Caco-2 (cell line): ENCODE measurements around the gene SELENON. TPM values are rescaled to one million over a fixed set of nuclear protein-coding genes. Genes with fewer than 3 reads are reported as not detected.

Source experiments
- BruUV-seq: library from RNA; stranded (reverse); fragments of 400-500 nt; replicated peaks from 2 replicates; lab custom pipeline; 2021; lab: Mats Ljungman, UMichigan
- CTCF ChIA-PET: fragments of 300-600 bp; sonication (Branson Sonifier 250); formaldehyde crosslinking; loops from one replicate; lab custom pipeline; 2022; ENCODE audit warnings: antibody characterized with exemption; lab: Charles Lee
- POLR2A ChIA-PET: fragments of 300-600 bp; sonication (Branson Sonifier 250); formaldehyde crosslinking; loops from one replicate; lab custom pipeline; 2022; ENCODE audit warnings: antibody characterized with exemption; lab: Charles Lee
- DNase-seq, 2 experiments: peaks; one replicate each; pipeline versions ENCODE4 v3.0.0 to v3.0.0-alpha.2; 2020 to 2022
- H3K27me3 ChIP-seq: replicated peaks from 2 replicates; pipeline ENCODE4 v1.6.0; 2011; ENCODE audit warnings: low read length; ENCODE audit not compliant: control insufficient read depth, insufficient read depth
- H3K36me3 ChIP-seq: 2 replicates; pipeline ENCODE4 v1.5.1; 2011; ENCODE audit warnings: low read length; ENCODE audit not compliant: control insufficient read depth, insufficient read depth
- H3K4me1 ChIP-seq: fragments of 250-450 bp; sonication (Bioruptor Pico); 2 replicates; pipeline ENCODE4 v1.5.1; 2020; ENCODE audit warnings: mild to moderate bottlenecking
- H3K4me3 ChIP-seq: 2 replicates; pipeline ENCODE4 v1.5.1; 2011; ENCODE audit warnings: low read depth, mild to moderate bottlenecking, control low read depth, low read length
- H3K9me3 ChIP-seq: fragments of 250-450 bp; sonication (Bioruptor Pico); 2 replicates; pipeline ENCODE4 v1.5.1; 2020; ENCODE audit warnings: mild to moderate bottlenecking, moderate library complexity
- H3K27ac Mint-ChIP-seq: one replicate; pipeline ENCODE4 v1.8.0; 2022; ENCODE audit warnings: mixed read lengths; ENCODE audit not compliant: unreplicated experiment
- H3K27me3 Mint-ChIP-seq: one replicate; pipeline ENCODE4 v1.8.0; 2022; ENCODE audit warnings: mixed read lengths; ENCODE audit not compliant: insufficient read depth, unreplicated experiment
- H3K36me3 Mint-ChIP-seq: one replicate; pipeline ENCODE4 v1.8.0; 2022; ENCODE audit warnings: mild to moderate bottlenecking, mixed read lengths; ENCODE audit not compliant: insufficient read depth, unreplicated experiment
- H3K4me1 Mint-ChIP-seq: one replicate; pipeline ENCODE4 v1.8.0; 2022; ENCODE audit warnings: low read depth, mixed read lengths; ENCODE audit not compliant: unreplicated experiment
- H3K4me3 Mint-ChIP-seq: one replicate; pipeline ENCODE4 v1.8.0; 2022; ENCODE audit warnings: mild to moderate bottlenecking, moderate library complexity, mixed read lengths; ENCODE audit not compliant: unreplicated experiment
- H3K9me3 Mint-ChIP-seq: one replicate; pipeline ENCODE4 v1.8.0; 2022; ENCODE audit warnings: mixed read lengths; ENCODE audit not compliant: unreplicated experiment
- intact Hi-C: fragments of 100-400 bp; cut with micrococcal nuclease; formaldehyde crosslinking; loops from one replicate; pipeline ENCODE4 v1.10.0; 2022; ENCODE audit not compliant: unreplicated experiment
- total RNA-seq: library from RNA; stranded (reverse); gene quantifications from 2 replicates; pipeline ENCODE4 v1.2.3, GENCODE V29; 2022
- TF ChIP-seq, protein P1 (sequence below), 2 experiments: fragments of 200-600 bp in 1 of 2; IDR thresholded peaks; 1 replicate in 1 of 2; 2 replicates in 1 of 2; pipeline versions ENCODE4 v1.5.1 to v1.8.0; 2011 to 2022; ENCODE audit warnings: antibody characterized with exemption in 1 of 2, control low read depth in 1 of 2, inconsistent platforms in 1 of 2, low read depth in 1 of 2, low read length in 1 of 2, mild to moderate bottlenecking in 1 of 2, moderate library complexity in 1 of 2; ENCODE audit not compliant: insufficient read depth in 1 of 2, severe bottlenecking in 1 of 2, unreplicated experiment in 1 of 2

The SELENON gene
- total RNA-seq, 1 experiment from 2014 or later: 58.3 TPM

DNA sequence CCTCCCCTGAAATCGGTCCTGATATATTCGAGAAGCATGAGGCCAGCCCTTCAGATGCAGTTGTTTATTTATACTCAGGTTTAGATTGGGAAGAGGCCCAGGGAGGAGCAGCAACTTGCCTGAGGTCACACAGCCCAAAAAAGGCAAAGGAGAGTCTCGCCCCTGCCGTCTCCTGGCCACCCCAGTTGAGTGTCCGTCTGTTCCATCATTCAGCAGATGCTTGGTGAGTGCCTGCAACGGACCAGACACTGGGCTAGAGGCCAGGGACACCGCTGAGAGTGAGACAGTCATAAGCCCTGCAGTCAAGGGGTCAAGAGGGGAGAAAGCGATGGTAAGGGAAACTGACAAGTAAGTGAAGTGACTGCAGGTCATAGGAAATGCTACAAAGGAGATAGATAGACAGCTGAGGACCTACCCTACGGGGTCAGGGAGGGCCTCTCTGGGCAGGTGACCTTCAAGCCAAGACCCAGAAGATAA lies 15.4 kb upstream of the SELENON start:
- Mint-ChIP-seq H3K27ac (no peak overlapping the region), H3K9me3 (no peaks in the 10 kb centered on the region), H3K4me1 (peaks cover 7% of the 10 kb centered on the region), H3K36me3 (no peaks in the 10 kb centered on the region), H3K27me3 (no peaks in the 10 kb centered on the region), H3K4me3 (no peak overlapping the region)
- intact Hi-C loops: no loop called here
- Histone ChIP-seq H3K4me3 (no peak overlapping the region), H3K4me1 (peaks cover 15% of the 10 kb centered on the region), H3K27me3 (no peaks in the 10 kb centered on the region), H3K36me3 (no peaks in the 10 kb centered on the region), H3K9me3 (no peaks in the 10 kb centered on the region)
- CTCF ChIA-PET: no interaction called here
- POLR2A ChIA-PET: no interaction called here
- TF ChIP-seq, protein P1, sequence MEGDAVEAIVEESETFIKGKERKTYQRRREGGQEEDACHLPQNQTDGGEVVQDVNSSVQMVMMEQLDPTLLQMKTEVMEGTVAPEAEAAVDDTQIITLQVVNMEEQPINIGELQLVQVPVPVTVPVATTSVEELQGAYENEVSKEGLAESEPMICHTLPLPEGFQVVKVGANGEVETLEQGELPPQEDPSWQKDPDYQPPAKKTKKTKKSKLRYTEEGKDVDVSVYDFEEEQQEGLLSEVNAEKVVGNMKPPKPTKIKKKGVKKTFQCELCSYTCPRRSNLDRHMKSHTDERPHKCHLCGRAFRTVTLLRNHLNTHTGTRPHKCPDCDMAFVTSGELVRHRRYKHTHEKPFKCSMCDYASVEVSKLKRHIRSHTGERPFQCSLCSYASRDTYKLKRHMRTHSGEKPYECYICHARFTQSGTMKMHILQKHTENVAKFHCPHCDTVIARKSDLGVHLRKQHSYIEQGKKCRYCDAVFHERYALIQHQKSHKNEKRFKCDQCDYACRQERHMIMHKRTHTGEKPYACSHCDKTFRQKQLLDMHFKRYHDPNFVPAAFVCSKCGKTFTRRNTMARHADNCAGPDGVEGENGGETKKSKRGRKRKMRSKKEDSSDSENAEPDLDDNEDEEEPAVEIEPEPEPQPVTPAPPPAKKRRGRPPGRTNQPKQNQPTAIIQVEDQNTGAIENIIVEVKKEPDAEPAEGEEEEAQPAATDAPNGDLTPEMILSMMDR (IDR thresholded peaks at IDR 0.05; ENCODE audit: insufficient read depth in 1 of 2, low read depth in 1 of 2, low read length in 1 of 2, severe bottlenecking in 1 of 2, unreplicated experiment in 1 of 2): no peak
- BruUV-seq: no TSS peak
- no peak for DNase-seq

DNA sequence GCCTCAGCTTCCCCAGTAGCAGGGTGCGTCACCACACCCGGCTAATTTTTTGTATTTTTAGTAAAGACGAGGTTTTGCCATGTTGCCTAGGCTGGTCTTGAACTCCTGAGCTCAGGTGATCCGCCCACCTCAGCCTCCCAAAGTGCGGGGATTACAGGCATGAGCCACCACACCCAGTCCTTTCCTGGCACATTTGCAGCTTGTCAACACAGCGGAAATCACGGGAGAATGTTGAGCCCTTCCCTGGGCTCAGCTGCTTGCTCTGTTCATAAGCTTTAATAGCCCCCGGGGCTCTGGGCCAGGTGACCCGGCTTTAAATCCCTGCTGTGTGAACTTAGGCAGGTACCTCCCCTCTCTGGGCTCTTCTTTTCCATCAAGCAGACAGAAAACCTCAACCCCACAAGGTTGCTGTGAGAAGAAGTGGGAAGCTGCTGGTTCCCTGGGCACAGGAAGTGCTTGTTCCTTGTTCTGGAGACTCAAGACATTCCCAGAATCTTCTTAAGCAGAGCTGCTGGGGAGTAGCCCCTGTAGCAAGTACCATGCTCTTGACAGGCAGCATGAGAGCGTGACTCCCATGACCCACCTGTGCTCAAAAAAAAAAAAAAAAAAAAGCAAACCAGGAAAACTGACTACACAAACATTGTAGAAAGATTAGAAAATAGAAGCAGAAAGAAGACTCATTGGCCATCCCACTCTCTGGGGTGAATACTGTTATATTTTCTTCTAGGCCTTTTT lies 14.5 kb upstream of the SELENON start:
- no peak overlapping the region for H3K27ac Mint-ChIP-seq
- intact Hi-C loops: no loop called here
- Histone ChIP-seq H3K4me3 (no peak overlapping the region), H3K9me3 (no peaks in the 10 kb centered on the region), H3K36me3 (no peaks in the 10 kb centered on the region), H3K4me1 (peaks cover 6% of the 10 kb centered on the region), H3K27me3 (no peaks in the 10 kb centered on the region)
- TF ChIP-seq, protein P1 (IDR thresholded peaks at IDR 0.05; ENCODE audit: insufficient read depth in 1 of 2, low read depth in 1 of 2, low read length in 1 of 2, severe bottlenecking in 1 of 2, unreplicated experiment in 1 of 2): no peak
- H3K9me3 Mint-ChIP-seq: no peaks in the 10 kb centered on the region
- no peak overlapping the region for H3K4me3 Mint-ChIP-seq
- H3K4me1 Mint-ChIP-seq: peaks cover 7% of the 10 kb centered on the region
- H3K27me3 Mint-ChIP-seq: no peaks in the 10 kb centered on the region
- BruUV-seq: no TSS peak
- no peaks in the 10 kb centered on the region for H3K36me3 Mint-ChIP-seq
- POLR2A ChIA-PET: no interaction called here
- DNase-seq: no peak
- CTCF ChIA-PET: no interaction called here

DNA sequence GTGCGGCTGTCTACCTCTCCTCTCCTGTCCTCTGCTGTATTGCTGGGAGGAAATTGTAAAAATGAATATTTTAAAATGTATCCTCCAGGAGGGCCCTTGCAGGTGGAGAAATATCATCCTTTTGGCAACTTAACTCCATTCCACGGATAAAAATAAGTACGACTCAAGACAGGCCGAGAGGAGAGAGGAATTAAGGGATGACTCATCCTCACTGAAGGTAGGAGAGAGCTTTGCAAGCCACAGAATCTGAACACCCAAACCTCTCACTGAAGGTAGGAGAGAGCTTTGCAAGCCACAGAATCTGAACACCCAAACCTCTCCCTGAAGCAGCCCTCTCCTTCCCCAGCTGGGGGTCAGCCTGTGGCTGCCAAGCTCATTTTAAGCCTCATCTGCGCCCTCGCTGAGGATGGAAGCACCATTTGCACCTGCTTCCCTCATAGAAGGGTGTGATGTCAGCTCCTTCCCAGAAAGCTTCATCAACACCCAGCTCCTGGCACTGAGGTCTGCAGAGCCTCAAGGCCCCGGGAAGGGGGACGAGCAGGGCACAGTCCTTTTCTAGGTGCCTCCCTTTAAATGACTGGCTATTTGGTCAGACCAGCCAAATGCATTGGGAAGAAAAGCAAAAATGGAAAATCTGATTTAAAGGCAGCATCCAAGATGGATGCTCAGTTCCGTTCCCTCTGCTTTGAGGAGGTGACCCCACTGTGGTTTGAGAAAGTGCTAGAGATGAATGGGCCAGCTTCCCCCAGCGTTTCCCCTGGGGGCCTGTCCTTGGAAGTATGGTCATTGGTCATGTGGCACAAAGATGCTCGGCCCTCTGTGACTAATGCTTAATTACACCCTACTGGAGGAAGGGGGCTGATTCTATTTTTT lies 12.9 kb upstream of the SELENON start:
- ChIA-PET POLR2A (no interaction called here), CTCF (interaction anchor here (0.7 to 1.1 kb wide), 2 partner anchors 13 to 28 kb away, joined by 3 to 4 read pairs; partner anchors contain the start of gene SELENON)
- no peak for DNase-seq
- Mint-ChIP-seq H3K27me3 (no peaks in the 10 kb centered on the region), H3K36me3 (no peaks in the 10 kb centered on the region), H3K4me3 (no peak overlapping the region), H3K9me3 (no peaks in the 10 kb centered on the region), H3K27ac (no peak overlapping the region), H3K4me1 (peaks cover 7% of the 10 kb centered on the region)
- H3K36me3 ChIP-seq: no peaks in the 10 kb centered on the region
- H3K4me3 ChIP-seq: no peak overlapping the region
- intact Hi-C loops: no loop called here
- no peaks in the 10 kb centered on the region for H3K9me3 ChIP-seq
- no peaks in the 10 kb centered on the region for H3K4me1 ChIP-seq
- BruUV-seq: no TSS peak
- H3K27me3 ChIP-seq: no peaks in the 10 kb centered on the region
- TF ChIP-seq, protein P1 (IDR thresholded peaks at IDR 0.05; ENCODE audit: insufficient read depth in 1 of 2, low read depth in 1 of 2, low read length in 1 of 2, severe bottlenecking in 1 of 2, unreplicated experiment in 1 of 2): no peak
